HG02973 (cell line): ENCODE measurements around the gene TRDN.
A peak's percentile ranks its signal among the peaks of the same experiment; 100 is the strongest.
"Not testable (repeated sequence)": the region's sequence is repeated elsewhere in the genome, so short reads cannot be mapped to it uniquely, and the experiment has no call there.

ENCODE experiments used
- ATAC-seq: cut with Tn5 transposase; IDR thresholded peaks from one replicate; pipeline ENCODE4 v1.9.1; 2021; ENCODE audit warnings: moderate library complexity; ENCODE audit not compliant: unreplicated experiment

TRDN gene

DNA sequence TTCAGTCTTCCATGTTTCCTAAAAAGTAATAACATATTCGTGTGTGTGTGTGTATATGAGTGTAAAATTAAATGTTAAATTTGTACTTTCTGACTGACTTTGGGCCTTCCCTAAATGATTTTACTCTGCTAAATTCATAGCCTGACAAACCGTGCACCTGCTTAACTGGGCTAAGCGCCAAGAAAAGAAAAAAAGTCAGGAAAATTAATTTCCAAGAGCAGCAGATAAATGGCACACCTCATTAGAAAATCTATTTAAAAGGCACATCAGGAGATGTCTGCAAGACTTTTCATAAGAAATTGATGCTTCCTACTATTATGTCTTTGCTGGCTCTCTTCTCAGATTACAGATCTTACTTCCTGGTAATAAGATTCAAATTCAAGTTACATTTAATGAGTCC is 72.4 kb downstream of the TRDN start:
- ATAC-seq, result no peak

DNA sequence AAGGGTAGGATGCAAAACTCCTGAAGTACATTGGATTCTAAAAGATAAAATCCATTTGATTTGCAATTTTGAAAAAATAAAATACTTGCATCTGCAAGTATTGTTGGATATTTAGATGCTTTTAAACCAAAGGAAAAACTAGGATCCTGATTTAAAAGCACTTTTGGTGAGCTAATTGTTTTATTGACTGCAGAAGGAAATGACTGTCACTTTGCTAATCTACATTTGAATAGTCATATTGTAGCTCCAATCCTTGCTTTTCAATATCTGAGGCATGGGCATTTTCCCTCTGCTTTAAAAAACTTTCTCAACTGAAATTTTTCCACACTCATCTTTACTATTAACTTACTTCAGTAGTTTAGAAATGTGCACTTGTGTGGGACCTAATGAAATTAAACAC is 74.1 kb downstream of the TRDN start:
- ATAC-seq, result no peak

DNA sequence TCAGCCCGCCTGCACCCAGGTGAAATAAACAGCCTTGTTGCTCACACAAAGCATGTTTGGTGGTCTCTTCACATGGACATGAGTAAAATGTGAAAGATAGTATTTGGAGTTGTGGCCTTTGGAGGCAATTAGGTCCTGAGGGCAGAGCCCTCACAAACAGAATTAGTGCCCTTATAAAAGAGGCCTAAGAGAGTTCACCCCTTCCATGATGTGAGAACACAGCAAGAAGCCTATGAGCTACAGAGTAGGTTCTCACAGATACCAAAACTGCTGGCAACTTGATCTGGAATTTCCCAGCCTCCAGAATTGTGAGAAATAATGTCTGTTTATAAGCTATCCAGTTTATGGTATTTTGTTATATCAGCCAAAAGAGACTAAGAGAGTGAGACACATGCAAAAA is 74.5 kb downstream of the TRDN start:
- ATAC-seq, result no peak

DNA sequence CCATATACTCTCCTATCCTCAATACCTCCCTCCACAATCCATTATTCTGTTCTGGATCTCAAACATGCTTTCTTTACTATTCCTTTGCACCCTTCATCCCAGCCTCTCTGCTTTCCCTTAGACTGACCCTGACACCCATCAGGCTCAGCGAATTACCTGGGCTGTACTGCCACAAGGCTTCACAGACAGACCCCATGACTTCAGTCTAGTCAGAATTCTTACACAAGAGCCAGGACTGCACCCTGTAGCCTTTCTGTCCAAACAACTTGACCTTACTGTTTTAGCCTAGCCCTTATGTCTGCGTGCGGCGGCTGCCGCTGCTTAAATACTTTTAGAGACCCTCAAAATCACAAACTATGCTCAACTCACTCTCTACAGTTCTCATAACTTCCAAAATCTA is 76.9 kb downstream of the TRDN start:
- not testable (repeated sequence) for ATAC-seq

DNA sequence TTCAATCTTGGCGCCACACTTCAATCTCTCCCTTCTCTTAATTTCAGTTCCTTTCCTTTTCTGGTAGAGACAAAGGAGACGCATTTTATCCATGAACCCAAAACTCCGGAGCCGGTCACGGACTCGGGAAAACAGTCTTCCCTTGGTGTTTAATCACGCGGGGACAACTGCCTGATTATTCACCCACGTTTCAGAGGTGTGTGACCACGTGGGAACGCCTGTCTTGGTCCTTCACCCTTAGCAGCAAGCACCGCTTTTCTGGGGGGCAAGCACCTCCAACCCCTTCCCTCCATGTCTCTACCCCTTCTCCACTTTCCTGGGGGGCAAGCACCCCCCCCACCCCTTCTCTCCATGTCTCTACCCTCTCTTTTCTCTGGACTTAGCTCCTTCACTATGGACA is 79.3 kb downstream of the TRDN start:
- not testable (repeated sequence) for ATAC-seq

DNA sequence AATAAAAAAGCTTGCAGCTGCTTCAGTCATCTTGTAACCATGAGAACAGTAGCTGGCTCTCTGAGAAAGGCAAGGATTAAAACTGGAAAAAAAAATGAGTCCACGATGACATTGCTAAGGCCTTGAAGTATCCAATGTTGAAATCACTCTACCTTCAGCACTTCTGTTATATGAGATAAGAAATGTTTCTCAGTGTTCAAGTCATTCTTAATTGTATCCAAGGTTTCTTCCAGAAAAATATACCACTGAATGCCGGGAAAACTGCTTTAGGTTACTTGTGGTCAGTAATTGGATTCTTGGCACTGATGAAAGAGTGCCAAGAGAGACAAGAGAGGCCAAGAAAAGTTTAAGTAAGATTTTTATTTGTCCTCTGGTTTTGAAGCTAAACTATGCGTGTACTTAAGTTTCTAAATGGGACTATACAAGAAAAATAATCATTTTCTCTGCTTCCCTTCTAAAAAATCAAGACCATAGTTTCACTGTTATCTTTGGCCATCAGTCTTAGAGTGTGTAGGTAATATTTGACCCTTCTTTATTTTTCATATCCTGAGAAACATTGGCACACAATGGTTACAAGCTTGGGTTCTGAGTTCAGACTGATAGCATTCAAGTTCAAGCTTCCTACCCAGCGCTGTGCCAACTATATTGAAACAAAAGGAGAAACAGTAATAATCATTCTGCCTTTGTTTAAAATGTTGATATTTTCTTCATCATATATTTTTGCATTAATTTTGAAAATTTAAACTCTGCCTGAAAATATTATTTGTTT is 84.6 kb downstream of the TRDN start:
- no peak for ATAC-seq

DNA sequence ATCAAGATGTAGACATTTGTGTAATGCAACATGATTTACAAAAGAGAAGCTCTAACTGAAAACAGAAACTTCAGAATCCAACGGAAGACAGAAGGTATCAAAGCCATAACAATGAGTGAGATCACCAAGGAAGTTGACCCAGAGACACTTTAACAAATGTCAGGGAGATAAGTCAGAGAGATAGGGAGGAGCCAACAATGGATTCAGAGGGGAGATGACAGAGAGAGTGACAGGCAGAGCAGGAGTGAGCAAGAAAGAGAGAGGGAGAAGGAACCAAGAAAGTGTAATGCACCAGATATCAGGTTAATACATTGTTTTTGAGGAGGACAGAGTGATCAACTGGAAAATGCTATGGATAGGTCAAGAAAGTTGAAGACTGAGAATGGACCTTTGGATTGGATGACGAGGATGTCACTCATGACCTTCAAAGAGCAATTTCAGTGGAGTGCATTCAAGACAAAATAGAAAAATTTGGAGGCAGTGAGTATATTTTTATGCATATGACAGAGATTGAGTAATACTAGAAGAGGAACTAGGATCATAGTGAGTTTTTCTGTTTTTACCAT is 86.6 kb downstream of the TRDN start:
- ATAC-seq, result no peak

DNA sequence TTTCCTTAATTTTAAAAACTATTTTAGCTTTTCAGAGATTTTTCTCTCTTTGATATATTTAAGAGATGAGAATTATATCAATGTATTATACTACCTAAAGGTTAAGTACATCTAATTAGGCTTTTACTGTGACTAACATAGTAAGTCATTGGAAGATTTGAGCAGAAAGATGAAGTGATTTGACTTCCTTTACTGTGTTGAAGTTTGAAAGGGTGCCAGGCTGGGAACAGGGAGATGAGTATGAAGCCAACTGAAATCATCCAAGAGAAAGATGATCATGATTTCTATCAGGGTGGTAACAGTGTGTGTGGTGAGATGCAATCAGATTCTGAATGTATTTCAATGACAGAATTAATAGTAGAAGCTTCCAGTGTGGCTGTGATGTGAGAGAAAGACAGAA is 87.3 kb downstream of the TRDN start:
- no peak for ATAC-seq

DNA sequence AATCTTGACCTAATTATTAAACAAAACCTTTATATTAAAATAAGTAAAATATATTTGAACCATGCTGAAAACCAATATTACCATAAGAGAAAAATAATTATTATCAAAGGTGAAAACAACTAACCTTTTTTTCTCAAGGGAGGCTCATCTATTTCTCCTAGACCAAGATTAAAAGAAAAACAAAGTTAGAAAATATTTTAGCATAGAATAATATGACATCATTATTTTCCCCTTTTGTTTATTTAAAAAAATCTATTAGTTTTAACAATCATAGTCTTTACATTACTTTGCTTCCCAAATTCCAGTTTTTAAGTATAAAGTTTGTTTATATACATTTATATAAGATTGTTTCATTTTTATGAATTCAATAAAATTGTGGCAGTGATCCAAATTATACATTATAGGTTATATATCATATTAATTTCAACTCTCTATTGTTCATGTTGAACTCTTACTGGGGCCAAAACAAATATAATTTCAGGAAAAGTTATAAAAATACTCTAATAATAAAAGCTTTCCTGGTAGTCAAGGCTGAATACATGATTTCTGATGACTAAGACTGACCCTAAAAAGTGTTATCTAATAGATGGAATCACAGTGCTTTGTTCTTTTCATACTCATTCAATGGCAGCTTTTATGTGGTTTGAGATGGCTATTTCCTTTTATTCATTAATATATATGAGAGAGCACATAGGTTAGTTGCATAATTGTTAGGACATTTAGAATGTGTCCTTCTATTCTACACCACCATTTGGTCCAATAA is 89.4 kb downstream of the TRDN start:
- no peak for ATAC-seq

DNA sequence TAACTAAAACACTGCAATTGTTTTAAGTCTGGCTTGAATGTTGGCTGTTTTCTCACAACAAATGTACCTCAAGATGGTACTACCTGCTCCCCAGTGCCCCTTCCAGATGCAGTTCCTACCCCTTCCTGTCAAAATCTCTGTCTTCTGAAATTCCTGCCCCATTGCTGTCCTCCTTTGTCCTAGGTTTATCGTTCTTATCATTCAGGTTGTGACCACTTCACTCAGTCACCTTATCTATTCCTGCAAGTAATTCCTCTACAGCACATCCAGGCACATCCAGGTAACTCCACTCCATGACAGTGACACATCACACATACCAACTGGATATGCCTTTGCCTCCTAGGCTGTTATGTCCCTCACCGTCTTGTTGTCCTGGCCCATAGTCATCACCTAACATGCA is 90.2 kb downstream of the TRDN start:
- ATAC-seq, result no peak

DNA sequence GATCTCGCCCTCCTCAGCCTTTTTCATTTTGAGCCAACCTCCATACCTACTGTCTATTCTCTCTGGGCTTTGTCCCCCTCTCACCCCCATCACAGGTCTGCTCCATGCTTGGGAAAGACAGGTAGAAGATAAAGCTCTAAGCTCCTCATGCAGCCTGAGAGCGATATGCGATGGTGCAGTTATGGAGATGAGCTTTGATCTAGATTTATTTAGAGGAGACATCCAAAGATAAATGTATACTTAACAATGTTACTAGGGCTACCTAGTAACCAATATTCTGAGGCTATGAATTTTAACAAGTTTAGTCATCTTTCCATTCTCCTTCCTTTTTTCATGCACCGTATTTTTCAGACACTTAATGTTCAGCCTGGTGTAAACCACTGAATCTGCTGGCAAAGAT is 95.3 kb downstream of the TRDN start:
- ATAC-seq, result no peak

DNA sequence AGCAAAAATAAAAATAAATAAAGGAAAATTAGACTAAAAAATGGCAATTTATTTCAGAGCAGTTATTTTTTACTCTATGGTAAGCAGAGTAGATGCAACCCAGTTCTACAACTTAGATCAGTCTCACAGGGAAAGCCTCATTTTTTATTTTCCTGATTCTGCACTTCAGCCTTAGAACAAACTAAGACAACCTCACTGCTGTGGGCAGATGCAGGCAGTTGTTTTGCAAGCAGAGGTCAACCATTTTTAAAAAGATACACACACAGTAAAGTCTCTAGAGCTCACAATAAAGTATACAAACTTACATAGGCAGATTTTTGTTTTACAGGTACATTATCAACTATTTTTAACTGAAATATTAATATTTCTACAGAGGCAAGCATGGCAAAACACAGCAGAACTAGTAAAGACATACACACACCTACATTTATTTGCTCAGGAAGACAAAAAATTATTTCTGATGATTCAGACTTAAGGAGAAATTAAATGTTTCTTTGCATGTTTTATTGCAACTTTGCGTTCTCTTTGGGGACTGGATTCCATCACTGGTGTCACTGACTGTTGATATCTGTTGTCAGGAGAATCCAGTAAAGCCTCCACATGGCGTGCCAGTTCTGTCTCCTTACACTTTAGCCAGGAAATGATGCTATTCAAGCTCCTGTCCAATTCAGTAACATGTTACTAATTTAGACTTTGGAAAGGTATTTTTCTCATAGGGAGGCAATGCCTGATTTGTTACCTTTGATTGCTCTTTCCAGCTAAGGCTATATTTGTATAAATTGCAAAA is 102.7 kb downstream of the TRDN start:
- no peak for ATAC-seq

DNA sequence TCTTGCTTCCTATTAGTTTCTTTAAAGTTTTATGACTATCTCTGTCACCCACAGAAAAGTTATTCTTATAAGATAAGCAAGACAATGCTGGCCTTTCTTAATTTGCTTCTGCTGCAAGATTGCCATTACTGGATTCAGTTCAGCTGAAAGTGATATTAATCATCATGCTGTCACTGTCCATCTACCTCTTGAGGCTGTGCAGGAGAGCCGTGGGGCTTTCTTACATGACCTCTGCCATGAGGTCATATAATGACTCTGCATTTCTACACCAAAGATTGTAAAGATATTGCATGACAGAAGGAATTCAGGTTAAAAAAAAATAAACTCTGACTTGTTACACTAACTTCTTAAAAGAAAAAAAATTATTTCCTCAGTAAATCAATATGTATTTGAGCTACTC is 106.9 kb downstream of the TRDN start:
- no peak for ATAC-seq

DNA sequence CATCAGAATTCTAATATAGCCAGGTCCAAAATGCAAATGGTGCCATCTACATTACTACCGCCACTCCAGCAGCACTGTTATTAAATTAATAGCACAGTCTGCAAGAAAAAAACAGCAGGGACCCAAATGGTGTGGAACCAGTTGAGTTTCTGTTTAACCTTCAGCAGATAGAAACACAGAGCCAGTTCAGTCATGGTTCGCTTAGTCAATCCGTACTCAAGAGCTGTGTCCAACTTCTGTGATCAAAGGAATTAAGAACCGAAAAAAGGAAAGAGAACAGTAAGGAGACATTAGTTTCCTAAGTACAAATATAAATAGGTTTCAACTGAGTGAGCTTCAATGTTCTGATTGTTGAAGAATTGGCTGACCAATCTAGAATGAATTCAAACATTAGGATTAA is 107.7 kb downstream of the TRDN start:
- no peak for ATAC-seq

DNA sequence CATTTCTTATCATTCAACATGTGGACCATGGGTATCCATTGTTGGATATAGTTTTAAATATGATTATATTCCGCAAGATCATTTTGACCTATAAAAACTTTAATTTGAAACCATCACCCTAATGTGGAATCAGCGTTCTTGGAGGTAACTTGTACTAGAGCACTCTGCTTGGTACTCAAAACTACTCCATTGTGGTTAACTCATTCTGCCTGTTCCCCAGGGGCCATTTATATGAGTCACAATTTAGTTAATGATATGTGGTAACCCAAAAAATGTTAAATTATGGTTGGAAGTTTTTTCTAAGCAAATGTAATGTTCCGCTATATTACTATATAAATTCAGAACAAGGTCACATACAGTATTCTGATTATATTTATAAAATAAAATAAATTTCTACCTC is 109.3 kb downstream of the TRDN start:
- no peak for ATAC-seq

DNA sequence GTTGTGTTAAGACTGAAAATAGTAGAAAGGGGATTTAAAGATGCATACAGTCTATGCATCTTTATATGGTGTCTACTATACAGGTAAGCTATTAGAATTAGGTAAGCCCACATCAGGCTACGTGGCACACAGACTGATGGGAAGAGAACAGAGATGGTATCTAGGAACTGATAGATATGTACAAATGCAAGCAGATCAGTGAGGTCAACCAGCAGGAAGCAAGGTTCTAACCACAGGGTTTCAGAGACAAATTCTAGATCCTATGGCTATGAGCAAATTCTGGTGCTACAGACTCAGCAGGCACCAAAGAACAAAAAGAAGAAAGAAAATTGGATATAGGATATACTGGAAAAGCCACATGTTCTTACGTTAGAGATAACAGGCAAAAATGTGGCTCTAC is 110.6 kb downstream of the TRDN start:
- peak; percentile 51 for ATAC-seq

DNA sequence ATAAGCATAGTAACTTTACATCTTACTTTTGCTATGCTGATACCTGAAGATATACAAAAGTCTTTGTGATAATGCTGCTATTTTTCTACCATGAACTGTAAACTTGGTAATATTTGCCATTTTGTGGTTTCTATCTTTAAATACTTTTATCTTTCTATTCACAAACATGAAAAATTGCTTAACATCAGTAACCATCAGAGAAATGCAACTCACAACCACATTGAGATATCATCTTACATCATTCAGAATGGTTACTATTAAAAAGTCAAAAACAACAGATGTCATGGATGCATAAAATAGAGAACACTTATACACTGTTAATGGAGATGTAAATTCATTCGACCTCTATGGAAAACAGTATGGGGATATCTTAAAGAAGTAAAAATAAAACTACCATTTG is 112.0 kb downstream of the TRDN start:
- ATAC-seq, result no peak

DNA sequence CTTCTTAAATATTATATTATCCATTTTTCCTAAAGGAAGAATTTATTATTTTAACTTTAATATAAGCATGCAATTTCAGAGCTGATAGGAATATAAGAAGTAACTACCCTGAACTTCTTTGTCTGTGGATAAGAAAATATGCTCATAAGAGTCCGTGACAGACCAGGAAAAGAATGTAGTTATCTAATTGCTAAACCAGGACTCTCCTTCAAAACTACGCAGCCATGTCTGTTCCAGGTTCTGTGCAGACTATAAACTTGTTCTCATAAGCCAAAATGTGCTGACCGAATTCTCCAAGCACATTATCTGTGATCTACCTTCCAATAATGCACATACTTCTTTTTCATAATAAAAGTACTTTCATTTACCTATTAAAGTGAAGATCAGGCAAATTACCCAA is 116.5 kb downstream of the TRDN start:
- ATAC-seq, result no peak

DNA sequence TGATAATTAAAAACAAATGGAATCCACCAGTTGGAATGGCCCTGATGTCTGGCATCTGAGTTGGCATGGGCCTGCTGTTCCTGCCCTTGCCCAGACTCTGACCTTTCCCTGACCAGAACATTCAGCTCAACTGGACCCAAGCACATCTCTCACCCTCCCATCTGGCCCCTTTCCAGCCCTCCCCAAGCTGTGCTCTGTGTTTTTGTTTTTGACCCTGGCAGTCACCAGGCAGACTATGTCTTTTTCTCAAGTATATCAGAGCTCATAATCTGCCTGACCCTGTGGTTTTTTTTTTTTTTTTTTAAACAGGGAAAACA is 117.6 kb downstream of the TRDN start:
- ATAC-seq, result no peak

DNA sequence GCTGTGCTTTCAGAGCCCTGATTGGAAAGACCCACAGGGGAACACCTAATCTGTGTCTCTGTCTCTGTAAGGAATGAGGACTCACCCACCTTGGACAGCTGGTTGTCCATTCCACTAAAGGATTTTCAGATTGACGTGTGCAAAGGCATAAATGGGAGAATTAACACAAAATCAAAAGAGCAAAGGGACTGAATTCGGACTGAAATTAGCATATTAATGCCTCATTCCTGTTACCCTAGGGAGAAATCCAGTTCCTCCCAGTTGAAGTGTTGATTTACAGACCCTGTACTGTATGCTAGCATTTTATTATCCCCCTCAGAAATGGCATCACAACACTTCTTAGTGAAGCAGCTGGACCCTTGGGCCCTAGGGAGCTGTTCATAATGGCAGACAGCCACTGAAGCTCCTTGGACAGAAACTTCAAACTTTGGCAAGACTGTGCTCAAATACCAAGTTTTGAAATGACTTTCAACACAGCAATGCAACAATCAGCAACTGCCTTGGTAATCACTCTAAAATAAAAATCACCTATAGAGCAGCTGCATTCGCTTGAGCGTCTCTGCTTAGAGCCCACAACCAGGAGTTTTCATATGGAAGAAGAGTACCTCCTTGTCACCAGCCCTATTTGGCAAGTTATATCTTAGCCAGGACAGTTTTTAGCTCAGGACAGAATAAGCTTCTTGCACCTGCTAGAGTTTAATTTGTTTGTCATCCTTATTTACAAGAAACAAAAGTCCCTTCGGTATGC is 118.1 kb downstream of the TRDN start:
- ATAC-seq, result no peak

DNA sequence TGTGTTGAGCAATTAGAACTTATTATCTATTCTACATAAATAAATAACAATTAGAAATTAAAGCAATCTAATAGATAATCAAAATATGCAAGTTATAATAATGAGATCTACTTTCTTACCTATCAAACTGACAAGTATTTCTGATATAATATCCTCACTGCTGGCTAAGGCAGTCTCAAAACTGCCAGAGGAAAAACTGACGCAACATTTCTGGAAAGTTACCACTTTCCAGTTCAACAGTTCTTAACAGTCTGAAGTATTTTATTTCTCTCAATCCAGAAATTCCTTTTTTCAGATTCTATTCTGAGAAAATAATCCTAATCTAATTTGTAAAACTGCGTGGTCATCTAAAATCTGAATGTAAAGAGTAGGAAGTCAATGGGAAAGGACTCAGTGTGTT is 121.0 kb downstream of the TRDN start:
- ATAC-seq, result no peak
